ENCODE measurements around the gene FAM135A.

GRCh38 chr6:70385901-70386300 is 27.4 kb upstream of the FAM135A start:
- TF ChIP-seq POLR2AphosphoS5 (IDR thresholded peaks at IDR 0.05), result no peak
- no peak for TF ChIP-seq CTCF (IDR thresholded peaks at IDR 0.05)
- TF ChIP-seq POLR2A (IDR thresholded peaks at IDR 0.05), result no peak
- no peak for TF ChIP-seq EP300 (IDR thresholded peaks at IDR 0.05)
